HUES48 (cell line): Measurements from ENCODE around the gene PCDH1.
"Not testable (repeated sequence)": the region's sequence is repeated elsewhere in the genome, so short reads cannot be mapped to it uniquely, and the experiment has no call there.

Experiments
- H3K27ac ChIP-seq: one replicate; pipeline ENCODE4 v1.7.0; 2013; ENCODE audit warnings: low read depth, low read length, inconsistent platforms
- H3K27me3 ChIP-seq: 2 replicates; pipeline ENCODE4 v1.6.1; 2013; ENCODE audit warnings: mild to moderate bottlenecking, low read length; ENCODE audit not compliant: control insufficient read depth, insufficient read depth
- H3K36me3 ChIP-seq: 2 replicates; pipeline ENCODE4 v1.6.1; 2013; ENCODE audit warnings: low read length; ENCODE audit not compliant: control insufficient read depth, insufficient read depth
- H3K4me1 ChIP-seq: 2 replicates; pipeline ENCODE4 v1.6.1; 2013; ENCODE audit warnings: mild to moderate bottlenecking, low read length; ENCODE audit not compliant: control insufficient read depth, insufficient read depth
- H3K4me3 ChIP-seq: 2 replicates; pipeline ENCODE4 v1.5.1; 2013; ENCODE audit warnings: mild to moderate bottlenecking, low read depth, low read length
- H3K9ac ChIP-seq: 2 replicates; pipeline ENCODE4 v1.6.1; 2013; ENCODE audit warnings: mild to moderate bottlenecking, low read depth, low read length, moderate library complexity
- H3K9me3 ChIP-seq: 2 replicates; pipeline ENCODE4 v1.6.1; 2013; ENCODE audit warnings: low read length; ENCODE audit not compliant: control insufficient read depth, insufficient read depth

Gene PCDH1

DNA sequence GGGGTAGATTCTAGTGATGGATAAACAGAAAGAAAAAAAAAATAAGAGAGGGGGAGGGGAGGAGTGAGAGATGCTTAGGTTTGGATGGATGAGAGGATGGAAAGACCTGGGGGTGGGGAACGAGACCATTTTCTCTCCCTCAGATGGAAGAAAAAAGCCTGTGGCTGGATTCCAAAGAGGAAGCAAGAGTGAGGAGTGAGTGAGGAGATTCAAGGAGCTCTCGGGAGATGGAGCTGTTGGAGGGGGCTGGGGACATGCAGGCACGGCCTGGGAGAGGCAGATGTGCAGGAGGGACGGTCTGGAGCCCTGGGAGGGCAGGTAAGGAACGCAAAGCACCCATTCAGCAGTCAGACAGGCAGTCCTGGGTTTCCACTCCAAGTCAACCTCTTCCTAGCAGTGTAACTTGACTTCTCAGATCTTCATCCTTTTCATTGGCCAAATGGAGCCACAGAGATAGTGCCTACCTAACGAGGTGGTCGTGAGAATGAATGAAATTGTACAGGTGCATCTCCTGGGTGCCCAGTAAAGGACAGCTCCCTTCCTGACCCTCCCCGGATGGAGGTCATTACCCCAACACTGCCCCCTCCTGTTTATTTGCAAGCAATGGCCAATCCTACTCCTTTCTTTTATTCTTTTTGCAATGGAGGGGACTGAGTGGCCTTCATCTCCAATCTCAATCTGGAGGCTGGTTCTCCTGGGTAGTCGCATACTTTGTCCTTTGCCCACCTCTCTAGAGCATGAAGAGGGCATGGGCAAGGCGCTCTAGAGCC is 52.2 kb downstream of the PCDH1 start:
- no peak overlapping the region for H3K27ac ChIP-seq
- no peak overlapping the region for H3K4me3 ChIP-seq
- no peaks in the 10 kb centered on the region; the same call in 1 of the 2 replicates for H3K27me3 ChIP-seq
- H3K4me1 ChIP-seq: peaks cover 37% of the 10 kb centered on the region
- H3K9me3 ChIP-seq: no peaks in the 10 kb centered on the region
- no peaks in the 10 kb centered on the region for H3K36me3 ChIP-seq
- H3K9ac ChIP-seq: no peak overlapping the region

DNA sequence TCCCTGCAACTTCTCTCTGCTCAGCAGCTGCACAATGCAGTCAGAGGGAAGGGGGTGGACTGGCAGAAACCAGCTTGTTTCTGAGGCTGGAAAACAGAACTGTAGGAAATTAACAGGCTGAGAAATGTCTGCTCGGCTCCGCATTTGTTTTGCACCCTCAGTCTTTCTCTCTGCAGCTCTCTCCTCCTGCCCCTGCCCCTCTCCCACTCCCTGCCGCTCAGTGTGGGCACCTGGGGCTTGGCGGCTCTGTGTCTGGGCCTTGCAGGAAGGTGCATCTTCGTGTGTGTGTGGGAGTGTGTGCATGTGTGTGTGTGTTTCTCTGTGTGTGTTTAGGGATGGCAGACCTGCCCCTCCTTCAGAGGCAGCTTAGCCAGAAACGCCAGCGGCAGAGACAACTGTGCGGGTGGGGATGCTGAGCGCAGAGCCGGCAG is 53.0 kb downstream of the PCDH1 start:
- H3K4me3 ChIP-seq: no peak overlapping the region
- H3K36me3 ChIP-seq: no peaks in the 10 kb centered on the region

DNA sequence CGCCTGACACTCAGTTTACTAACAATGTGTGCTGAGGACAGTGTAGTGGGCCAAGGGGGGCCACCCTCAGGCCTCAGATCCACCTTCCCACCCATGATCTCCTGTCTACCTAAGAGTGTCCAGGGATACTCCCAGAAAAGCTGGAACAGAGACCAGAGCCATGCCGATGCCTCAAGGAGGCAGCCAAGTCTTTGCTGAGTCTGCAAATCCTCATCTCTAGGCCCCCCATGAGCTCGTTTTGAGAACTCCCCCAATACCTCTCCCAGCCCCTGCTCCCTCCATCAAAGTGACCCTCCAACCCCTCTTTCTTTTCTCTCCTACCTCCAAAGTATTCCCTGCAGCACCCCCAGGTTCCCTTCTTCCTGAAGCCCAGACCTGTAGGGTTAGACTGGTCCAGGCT is 53.5 kb downstream of the PCDH1 start:
- H3K4me3 ChIP-seq: no peak overlapping the region
- no peaks in the 10 kb centered on the region for H3K9me3 ChIP-seq
- H3K4me1 ChIP-seq: peaks cover 37% of the 10 kb centered on the region
- no peak overlapping the region for H3K9ac ChIP-seq
- H3K27ac ChIP-seq: no peak overlapping the region
- H3K36me3 ChIP-seq: no peaks in the 10 kb centered on the region
- no peaks in the 10 kb centered on the region; the same call in 1 of the 2 replicates for H3K27me3 ChIP-seq

More for the DNA sequence above, 53.0 kb downstream of the PCDH1 start:
- Histone ChIP-seq H3K9me3 (no peaks in the 10 kb centered on the region), H3K27ac (no peak overlapping the region), H3K4me1 (peaks cover 37% of the 10 kb centered on the region), H3K9ac (no peak overlapping the region), H3K27me3 (no peaks in the 10 kb centered on the region; the same call in 1 of the 2 replicates)

DNA sequence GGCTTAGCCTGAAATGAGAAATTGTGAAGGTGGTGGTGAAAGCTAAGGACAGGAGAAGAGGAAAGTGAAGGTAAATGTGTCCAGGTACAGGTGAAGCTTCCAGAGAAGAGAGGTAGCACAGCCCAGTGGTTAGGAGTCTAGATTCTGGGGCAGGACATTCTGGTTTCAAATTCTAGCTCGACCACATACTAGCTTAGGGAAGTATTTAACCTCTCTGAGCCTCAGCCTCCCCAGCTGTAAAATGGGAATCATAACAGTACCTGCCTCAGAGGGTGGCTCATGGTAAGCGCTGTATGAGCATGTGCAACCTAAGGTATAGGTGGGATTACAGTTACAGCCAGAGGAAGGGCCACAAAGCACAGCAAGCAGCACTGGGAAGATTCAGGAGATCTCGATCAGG is 55.2 kb downstream of the PCDH1 start:
- H3K27ac ChIP-seq: no peak overlapping the region
- no peaks in the 10 kb centered on the region for H3K9me3 ChIP-seq
- H3K4me1 ChIP-seq: peaks cover 43% of the 10 kb centered on the region
- H3K4me3 ChIP-seq: no peak overlapping the region
- no peaks in the 10 kb centered on the region; the same call in 1 of the 2 replicates for H3K27me3 ChIP-seq
- H3K9ac ChIP-seq: no peak overlapping the region
- no peaks in the 10 kb centered on the region for H3K36me3 ChIP-seq

DNA sequence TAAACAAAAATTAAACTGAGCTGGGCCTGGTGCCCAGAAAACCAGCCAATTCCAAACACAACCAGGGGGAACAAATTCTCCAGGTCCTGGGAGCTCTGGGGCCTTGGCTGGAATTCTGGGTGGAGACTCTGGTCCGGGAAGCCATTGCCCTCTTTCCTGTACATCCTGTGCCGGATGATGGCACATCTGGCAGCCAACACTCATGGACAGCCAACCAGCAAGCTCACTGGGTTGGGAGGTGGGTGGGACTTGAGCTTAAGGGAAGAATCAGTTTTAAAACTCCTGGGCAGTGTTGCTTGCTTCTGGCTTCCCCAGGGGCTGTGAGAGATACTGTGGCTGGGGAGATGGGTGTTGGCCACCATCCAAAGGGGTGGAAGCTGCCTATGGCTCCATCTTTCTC is 56.1 kb downstream of the PCDH1 start:
- Histone ChIP-seq H3K27me3 (no peaks in the 10 kb centered on the region; the same call in 1 of the 2 replicates), H3K4me1 (peaks cover 49% of the 10 kb centered on the region), H3K9me3 (no peaks in the 10 kb centered on the region), H3K9ac (no peak overlapping the region), H3K4me3 (no peak overlapping the region), H3K36me3 (no peaks in the 10 kb centered on the region), H3K27ac (peak overlapping the region; percentile 83)

DNA sequence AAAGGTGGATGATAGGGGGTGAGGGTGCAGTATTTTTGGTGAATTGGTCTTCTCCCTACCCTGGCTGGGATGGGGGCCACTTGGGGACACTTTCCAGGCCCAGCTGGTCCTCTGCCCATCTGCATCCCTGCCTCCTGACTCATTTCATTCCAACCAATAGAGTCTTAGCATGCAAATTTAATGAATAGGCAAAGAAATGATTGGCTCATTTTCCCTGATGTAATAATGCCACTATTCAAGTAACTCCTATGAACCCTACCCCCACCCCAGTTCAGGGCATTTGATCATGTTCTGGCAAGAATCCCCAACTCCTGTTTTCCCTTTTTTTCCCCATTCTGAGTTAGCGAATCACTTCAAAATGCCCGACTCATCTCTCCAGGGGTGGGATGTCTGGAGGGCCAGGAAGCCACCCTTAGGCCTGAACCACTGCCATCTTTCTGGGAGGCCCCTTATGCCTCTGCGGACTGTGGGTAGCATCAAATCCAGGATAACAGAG is 56.7 kb downstream of the PCDH1 start:
- H3K27ac ChIP-seq: peak overlapping the region; percentile 83
- H3K9ac ChIP-seq: peak overlapping the region; percentile 26; the same call in 1 of the 2 replicates
- H3K9me3 ChIP-seq: no peaks in the 10 kb centered on the region
- H3K36me3 ChIP-seq: no peaks in the 10 kb centered on the region
- peaks cover 46% of the 10 kb centered on the region for H3K4me1 ChIP-seq
- H3K4me3 ChIP-seq: no peak overlapping the region
- H3K27me3 ChIP-seq: no peaks in the 10 kb centered on the region; the same call in 1 of the 2 replicates

DNA sequence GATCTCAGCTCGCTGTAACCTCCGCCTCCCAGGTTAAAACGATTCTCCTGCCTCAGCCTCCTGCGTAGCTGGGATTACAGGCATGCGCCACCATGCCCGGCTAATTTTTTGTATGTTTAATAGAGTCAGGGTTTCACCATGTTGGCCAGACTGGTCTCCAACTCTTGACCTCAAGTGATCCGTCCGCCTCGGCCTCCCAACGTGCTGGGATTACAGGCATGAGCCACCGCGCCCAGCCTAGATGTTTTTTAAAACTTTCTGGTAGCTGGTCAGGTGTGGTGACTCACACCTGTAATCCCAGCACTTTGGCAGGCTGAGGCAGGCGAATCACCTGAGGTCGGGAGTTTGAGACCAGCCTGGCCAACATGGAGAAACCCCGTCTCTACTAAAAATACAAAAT is 57.5 kb downstream of the PCDH1 start:
- not testable (repeated sequence) for H3K27ac ChIP-seq, H3K27me3 ChIP-seq, H3K4me3 ChIP-seq, H3K9ac ChIP-seq, H3K9me3 ChIP-seq, H3K36me3 ChIP-seq
- peaks cover 45% of the 10 kb centered on the region for H3K4me1 ChIP-seq

DNA sequence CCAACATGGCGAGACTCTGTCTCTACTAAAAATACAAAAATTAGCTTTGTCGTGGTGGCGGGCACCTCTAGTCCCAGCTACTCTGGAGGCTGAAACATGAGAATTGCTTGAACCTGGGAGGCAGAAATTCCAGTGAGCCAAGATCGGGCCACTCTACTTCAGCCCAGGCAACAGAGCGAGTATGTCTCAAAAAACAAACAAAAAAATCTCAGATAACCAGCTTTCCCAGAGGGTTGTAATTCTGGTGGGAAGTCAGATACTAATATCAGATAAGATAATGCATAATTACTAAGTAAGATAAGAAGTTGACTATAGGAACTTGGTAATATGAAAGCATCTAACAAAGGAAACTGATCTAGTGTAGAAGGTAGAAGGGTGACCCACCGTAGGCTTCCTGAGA is 60.6 kb downstream of the PCDH1 start:
- no peak overlapping the region for H3K9ac ChIP-seq

DNA sequence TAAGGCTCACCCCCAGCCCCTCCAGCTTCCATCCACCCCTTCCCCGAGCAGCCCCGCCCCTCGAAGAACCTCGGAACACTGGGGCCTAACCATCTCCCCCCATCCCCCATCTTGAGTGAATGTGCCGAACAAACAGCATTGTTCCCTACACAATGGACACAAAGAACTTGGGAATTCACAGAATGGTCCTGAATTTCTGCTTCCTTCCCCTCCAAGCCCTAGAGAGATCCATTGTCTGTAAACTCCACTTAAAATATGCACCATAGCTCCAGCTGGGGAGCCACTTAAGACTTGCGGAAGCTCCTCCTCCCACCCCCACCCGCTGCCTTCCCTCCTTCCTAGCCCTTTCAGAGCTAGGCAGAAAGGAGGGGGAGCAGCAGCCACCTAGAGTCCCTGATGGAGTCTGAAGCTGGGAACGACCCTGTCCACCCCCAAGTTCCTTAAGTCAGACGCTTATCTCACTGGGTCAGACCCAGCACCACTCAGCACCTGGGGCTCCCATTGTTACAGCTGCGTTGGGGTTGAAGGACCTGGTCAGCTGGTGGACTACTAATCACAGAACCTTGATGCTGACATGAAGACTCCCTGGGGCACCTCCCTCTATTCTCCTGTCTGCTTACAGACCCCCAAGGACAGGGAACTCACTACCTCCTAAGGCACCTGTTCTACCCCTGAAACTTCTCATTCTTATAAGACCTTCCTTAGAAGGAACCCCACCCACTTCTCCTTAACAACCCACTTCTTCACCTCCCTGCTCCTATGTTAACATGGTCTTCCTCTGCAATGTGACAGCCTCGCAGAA is 61.4 kb downstream of the PCDH1 start:
- Histone ChIP-seq H3K27me3 (no peaks in the 10 kb centered on the region), H3K9ac (no peak overlapping the region), H3K27ac (peak overlapping the region; percentile 97), H3K4me3 (peak overlapping the region; percentile 34; the same call in 1 of the 2 replicates), H3K36me3 (no peaks in the 10 kb centered on the region), H3K4me1 (peaks cover 59% of the 10 kb centered on the region), H3K9me3 (no peaks in the 10 kb centered on the region)

More for the DNA sequence above, 60.6 kb downstream of the PCDH1 start:
- no peaks in the 10 kb centered on the region for H3K36me3 ChIP-seq
- H3K27ac ChIP-seq: peak overlapping the region; percentile 97
- H3K9me3 ChIP-seq: no peaks in the 10 kb centered on the region
- peaks cover 56% of the 10 kb centered on the region for H3K4me1 ChIP-seq
- H3K4me3 ChIP-seq: no peak overlapping the region
- no peaks in the 10 kb centered on the region for H3K27me3 ChIP-seq

DNA sequence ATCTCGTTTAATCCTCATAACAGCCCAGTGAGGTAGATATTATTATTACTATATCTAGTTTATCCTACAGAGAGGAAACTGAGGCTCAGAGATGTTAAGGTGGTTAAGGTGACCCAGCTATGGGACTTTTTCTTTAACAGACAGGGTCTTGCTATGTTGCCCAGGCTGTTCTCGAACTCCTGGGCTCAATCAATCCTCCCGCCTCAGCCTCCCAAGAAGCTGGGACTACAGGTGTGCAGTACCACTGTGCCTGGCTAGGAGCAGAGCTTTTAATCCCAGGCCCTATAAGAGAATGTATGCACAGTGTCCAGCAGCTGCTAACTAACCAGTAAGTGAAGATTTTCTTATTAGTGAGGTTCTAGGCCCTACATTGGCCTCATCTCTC is 62.4 kb downstream of the PCDH1 start:
- Histone ChIP-seq H3K36me3 (no peaks in the 10 kb centered on the region), H3K9ac (peak overlapping the region; percentile 30; the same call in 1 of the 2 replicates), H3K4me3 (0 out of 2 replicates have a peak overlapping the region, but pooled peaks have one; percentile 34), H3K27me3 (no peaks in the 10 kb centered on the region), H3K27ac (peak overlapping the region; percentile 97), H3K9me3 (no peaks in the 10 kb centered on the region), H3K4me1 (peaks cover 54% of the 10 kb centered on the region)
